ENCODE measurements around the gene ZNF787. TPM values are rescaled to one million over a fixed set of nuclear protein-coding genes. Genes with fewer than 3 reads are reported as not detected.

The ZNF787 gene
- total and polyA plus RNA-seq, 2 of the 8 experiments (the other 6 are each of a cell fraction or from before 2014, with no cell fraction given), result 19.7 to 56.0 TPM

- TF ChIP-seq KDM1A (IDR thresholded peaks at IDR 0.05; ENCODE audit: borderline replicate concordance, low read length) (no peak), SRF (IDR thresholded peaks at IDR 0.05; ENCODE audit: low read depth, low read length) (no peak), JUND (IDR thresholded peaks at IDR 0.05; ENCODE audit: low read length) (no peak), SUZ12 (IDR thresholded peaks at IDR 0.05; ENCODE audit: low read length) (no peak), TAF7 (optimal IDR thresholded peaks at IDR 0.05; ENCODE audit: borderline replicate concordance, low read depth, low read length) (no peak), POLR2A (IDR thresholded peaks at IDR 0.05; ENCODE audit: control extremely low read depth in 1 of 2, low read depth in 2 of 2, low read length in 2 of 2) (no peak)
Measured at GRCh38 chr19:56084835-56085536, 36.1 kb downstream of the ZNF787 start (continued).

Measured in H1 (cell line).